B cell (primary cell): ENCODE results near the gene PDLIM1.

Experiments used
- EZH2 ChIP-seq: IDR thresholded peaks from 2 replicates; pipeline ENCODE4 v1.6.1; 2012; ENCODE audit warnings: borderline replicate concordance, low read depth, mild to moderate bottlenecking, moderate library complexity, low read length; ENCODE audit not compliant: insufficient read depth, poor library complexity, severe bottlenecking
- TF ChIP-seq, protein P1 (sequence below): fragments of 200-600 bp; IDR thresholded peaks from one replicate; pipeline ENCODE4 v1.8.0; 2022; ENCODE audit warnings: antibody characterized with exemption, mild to moderate bottlenecking

DNA sequence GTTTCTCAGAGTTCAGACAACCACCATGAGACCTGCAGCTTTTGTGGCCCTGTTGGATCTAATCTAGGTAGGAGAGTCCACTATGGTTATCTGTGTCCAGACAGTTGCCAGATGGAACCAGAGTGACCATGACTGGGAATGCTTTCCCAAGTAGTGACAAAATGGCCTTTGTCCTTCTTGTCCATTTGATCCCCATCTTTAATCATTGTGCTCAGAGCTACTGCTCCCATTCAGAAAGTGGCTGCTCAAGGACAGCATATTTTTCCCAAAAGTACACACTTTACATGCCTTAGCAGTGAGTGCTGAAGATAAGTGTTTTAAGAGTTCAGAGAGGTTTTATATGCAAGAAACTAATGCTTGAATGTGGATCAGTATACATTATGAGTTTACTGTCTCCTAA, 102.2 kb downstream of the PDLIM1 start:
- TF ChIP-seq, protein P1, sequence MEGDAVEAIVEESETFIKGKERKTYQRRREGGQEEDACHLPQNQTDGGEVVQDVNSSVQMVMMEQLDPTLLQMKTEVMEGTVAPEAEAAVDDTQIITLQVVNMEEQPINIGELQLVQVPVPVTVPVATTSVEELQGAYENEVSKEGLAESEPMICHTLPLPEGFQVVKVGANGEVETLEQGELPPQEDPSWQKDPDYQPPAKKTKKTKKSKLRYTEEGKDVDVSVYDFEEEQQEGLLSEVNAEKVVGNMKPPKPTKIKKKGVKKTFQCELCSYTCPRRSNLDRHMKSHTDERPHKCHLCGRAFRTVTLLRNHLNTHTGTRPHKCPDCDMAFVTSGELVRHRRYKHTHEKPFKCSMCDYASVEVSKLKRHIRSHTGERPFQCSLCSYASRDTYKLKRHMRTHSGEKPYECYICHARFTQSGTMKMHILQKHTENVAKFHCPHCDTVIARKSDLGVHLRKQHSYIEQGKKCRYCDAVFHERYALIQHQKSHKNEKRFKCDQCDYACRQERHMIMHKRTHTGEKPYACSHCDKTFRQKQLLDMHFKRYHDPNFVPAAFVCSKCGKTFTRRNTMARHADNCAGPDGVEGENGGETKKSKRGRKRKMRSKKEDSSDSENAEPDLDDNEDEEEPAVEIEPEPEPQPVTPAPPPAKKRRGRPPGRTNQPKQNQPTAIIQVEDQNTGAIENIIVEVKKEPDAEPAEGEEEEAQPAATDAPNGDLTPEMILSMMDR: no peak
- TF ChIP-seq EZH2: no peak
